Activated CD4-positive, alpha-beta T cell treated with anti-CD3 and anti-CD28 coated beads, Interleukin-2, amount 50 U/mL, for 48 hours (primary cell): ENCODE measurements around the gene ABCC8.
A peak's percentile ranks its signal among the peaks of the same experiment; 100 is the strongest.

Experiments used
- DNase-seq, 2 experiments: peaks; one replicate each; pipeline ENCODE4 v3.0.0-alpha.2; 2020

ABCC8 gene

GRCh38 chr11:17401841-17402240 lies 74.8 kb downstream of the ABCC8 start:
- no peak for DNase-seq

DNA sequence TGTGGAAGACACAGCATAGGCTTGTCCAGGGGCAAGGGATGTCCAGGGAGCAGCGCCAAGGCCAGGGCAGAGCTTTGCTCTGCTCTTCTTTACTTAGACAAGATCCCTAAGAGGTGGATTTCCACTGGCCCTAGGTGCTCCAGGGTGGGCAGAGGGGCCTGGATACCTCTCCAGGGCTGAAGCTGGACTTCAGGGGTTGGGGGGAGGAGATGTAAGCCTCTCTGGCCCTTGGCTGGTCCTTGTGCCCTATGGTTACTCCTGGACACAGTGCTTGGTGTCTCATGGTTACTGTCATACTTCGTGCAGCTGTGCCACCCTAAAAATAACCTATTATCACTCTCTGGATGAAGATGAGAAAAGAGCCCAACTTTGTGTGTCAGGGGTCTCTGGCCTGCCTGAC lies 75.3 kb downstream of the ABCC8 start:
- no peak for DNase-seq

- DNase-seq, result no peak
Observed at GRCh38 chr11:17400048-17400775, 76.4 kb downstream of the ABCC8 start.

- DNase-seq, result no peak
Observed at GRCh38 chr11:17399236-17399635, 77.4 kb downstream of the ABCC8 start.

DNA sequence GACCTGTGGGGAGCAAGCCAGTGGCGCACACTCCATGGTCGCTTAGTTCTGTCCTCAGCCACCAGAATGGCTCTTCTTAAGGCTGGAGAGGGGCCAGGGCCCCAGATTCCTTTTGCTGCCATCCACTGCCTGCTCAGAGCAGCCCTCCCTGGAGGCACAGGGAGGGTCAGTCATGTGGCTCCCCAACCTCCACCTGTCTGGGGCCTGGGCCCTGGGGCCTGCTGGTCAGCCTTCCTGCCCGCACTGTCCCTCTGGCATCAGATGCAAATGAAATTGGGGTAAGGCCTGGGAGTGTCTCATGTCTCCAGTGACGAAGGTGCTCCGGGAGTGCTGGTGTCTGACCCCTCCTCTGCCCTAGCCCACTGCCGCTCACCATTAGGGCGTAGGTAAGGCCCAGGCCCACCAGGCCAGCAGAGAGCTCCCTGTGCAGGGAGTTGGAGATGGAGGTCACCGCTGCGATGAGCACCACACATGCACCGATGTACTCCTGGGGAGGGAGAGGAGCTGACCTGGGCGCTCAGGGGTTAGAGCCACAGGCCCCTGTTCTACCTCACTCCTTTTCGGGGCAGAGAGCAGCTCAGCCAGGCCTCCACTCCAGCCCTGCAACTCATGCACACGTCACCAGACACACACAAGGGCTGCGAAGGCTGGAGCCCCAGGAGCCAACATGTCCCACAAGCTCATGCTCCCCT lies 79.2 kb downstream of the ABCC8 start:
- no peak for DNase-seq

GRCh38 chr11:17396598-17397310 lies 79.9 kb downstream of the ABCC8 start:
- no peak for DNase-seq

- no peak for DNase-seq
Observed at GRCh38 chr11:17395978-17396377, 80.7 kb downstream of the ABCC8 start.

DNA sequence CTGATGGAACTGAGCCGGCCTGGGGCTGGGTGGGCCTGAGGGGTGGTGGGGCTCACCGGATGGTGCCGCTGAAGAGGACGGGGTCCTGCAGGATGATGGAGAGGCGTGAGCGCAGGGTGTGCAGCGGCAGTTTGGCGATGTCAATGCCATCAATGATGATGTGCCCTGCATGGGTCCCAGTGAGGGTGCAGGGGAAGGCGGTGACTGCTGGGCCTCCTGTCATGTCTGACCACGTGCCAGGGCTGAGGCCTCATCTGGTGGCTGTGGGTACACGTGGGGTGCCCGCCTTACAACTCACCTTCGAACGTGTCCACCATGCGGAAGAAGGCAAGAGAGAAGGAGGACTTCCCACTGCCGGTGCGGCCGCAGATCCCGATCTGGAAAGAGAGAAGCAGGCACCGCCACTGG lies 81.1 kb downstream of the ABCC8 start:
- no peak for DNase-seq

GRCh38 chr11:17394743-17395390 lies 81.8 kb downstream of the ABCC8 start:
- no peak for DNase-seq

- no peak for DNase-seq
Observed at GRCh38 chr11:17393472-17393871, 83.2 kb downstream of the ABCC8 start.

DNA sequence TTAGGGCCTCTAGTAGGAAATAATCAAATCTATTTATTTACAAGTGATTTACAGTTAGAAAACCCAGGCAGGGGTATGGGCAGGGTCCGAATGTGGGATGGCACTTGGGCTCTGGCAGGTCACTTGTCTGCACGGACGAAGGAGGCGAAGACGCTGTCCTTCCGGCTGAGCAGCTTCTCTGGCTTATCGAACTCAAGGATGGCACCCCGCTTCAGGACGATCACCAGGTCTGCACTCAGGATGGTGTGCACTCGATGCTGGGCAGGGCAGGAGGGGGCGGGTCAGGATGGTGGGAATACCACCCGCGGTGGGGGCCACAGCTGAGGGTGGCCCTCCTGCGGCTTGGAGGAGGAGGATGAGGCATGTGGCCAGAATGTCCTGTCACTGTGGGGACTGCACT lies 83.8 kb downstream of the ABCC8 start:
- no peak for DNase-seq

DNA sequence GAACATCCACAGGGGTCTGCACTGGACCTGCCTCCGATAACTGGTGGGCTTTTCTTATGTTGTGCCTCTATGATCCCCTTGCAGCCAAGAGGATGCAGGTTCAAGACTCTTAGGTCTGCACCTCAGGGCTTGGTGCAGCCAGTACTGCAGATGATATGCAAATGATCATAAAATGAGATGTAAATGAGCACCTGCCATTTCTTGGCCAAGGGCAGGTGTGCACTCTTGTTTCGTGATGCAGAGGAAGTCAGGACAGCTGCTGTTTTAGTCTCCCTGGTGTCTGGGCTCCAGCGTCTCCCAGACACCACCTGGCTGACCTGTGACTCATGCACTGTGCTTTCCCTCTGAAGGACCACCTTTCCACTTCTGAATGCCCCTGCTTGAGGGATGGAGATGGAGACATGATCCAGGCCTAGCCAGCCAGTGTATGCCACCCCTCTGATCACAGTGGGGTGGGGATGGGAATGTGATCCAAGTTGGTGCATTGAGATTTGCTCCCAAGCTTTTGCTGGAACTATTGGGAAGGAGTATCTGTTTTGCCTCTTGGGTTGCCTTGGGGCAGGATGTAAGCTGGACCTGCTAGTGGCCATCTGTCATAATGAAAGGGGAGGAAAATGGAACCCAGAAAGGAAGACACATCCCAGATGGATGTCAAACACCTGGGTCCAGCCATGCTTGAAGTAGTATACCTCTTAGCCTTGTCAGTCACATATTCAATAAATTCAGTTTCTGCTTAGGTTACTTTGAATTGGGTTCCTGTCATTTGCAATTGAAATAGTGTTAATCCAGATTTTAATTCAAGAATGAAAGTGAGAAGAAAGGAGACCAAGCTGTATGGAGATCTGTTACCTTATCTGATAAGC lies 84.9 kb downstream of the ABCC8 start:
- DNase-seq, result no peak

- DNase-seq, result no peak
Observed at GRCh38 chr11:17389957-17390649, 86.5 kb downstream of the ABCC8 start.

- peak; percentile 76 for DNase-seq
Observed at GRCh38 chr11:17389211-17389956, 87.3 kb downstream of the ABCC8 start.

GRCh38 chr11:17388609-17389210 lies 87.9 kb downstream of the ABCC8 start, which contains the start of gene KCNJ11:
Gene KCNJ11 (minus strand): TSS chr11:17388659. CDS start chr11:17388091, 568 bp downstream.
- no peak for DNase-seq

GRCh38 chr11:17387811-17388210 lies 88.8 kb downstream of the ABCC8 start:
- no peak for DNase-seq

GRCh38 chr11:17387254-17387653 lies 89.4 kb downstream of the ABCC8 start:
- no peak for DNase-seq

DNA sequence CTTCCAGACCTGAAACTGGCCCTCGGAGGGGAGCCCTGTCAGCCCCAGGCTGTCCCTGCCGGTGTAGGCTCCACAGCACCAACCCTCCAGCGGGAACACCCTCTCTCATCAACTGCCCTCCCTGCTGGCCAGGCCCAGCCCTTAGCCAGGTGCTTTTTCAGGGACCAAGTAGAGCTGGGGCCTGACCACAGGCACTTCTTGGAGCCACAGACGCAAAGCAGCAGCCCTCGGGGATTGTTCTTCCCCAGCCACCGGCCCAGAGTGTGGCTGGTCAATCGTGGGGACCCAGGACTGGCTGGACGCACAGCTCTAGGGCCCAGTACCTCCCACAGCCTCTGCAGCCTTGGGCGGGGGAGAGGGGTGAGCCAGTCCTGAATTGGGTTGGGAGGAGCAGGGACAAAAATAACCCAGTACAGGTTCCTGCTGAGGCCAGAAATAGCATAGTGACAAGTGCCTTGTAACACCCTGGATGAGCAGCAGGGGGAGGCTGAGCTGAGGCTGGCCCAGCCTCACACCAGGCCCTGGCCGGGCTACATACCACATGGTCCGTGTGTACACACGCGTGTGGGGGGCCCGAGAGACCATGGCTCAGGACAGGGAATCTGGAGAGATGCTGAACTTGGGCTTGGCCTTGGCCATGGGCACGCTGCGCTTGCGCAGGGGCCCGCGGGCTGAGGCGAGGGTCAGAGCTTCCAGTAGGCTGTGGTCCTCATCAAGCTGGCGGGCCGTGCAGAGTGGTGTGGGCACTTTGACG lies 90.1 kb downstream of the ABCC8 start:
- peak; percentile 55 to 60 for DNase-seq

- no peak for DNase-seq
Observed at GRCh38 chr11:17385926-17386325, 90.7 kb downstream of the ABCC8 start.

DNA sequence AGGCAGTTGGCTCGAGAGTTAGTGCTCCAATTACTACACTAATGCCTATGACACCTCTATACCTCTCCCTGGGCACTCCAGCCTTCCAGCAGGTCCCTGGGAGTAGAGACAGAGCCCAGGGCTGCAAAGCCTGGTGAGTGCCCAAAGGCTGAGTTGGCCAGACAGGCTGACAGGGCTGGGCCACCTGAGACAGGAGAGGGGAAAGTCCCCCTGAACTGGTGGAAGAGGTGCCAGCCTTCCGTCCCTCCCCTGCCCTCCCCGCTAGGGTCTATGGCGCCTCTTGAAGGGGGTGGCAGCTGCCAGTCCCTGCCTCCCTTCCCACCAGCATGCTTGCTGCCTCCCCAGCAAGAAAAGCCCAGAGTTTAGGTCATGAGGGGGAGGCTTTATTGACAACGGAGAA lies 91.2 kb downstream of the ABCC8 start:
- no peak for DNase-seq
